ENCODE data around the gene KRT83.
"Not testable (repeated sequence)": the region's sequence is repeated elsewhere in the genome, so short reads cannot be mapped to it uniquely, and the experiment has no call there.

KRT83 gene

DNA sequence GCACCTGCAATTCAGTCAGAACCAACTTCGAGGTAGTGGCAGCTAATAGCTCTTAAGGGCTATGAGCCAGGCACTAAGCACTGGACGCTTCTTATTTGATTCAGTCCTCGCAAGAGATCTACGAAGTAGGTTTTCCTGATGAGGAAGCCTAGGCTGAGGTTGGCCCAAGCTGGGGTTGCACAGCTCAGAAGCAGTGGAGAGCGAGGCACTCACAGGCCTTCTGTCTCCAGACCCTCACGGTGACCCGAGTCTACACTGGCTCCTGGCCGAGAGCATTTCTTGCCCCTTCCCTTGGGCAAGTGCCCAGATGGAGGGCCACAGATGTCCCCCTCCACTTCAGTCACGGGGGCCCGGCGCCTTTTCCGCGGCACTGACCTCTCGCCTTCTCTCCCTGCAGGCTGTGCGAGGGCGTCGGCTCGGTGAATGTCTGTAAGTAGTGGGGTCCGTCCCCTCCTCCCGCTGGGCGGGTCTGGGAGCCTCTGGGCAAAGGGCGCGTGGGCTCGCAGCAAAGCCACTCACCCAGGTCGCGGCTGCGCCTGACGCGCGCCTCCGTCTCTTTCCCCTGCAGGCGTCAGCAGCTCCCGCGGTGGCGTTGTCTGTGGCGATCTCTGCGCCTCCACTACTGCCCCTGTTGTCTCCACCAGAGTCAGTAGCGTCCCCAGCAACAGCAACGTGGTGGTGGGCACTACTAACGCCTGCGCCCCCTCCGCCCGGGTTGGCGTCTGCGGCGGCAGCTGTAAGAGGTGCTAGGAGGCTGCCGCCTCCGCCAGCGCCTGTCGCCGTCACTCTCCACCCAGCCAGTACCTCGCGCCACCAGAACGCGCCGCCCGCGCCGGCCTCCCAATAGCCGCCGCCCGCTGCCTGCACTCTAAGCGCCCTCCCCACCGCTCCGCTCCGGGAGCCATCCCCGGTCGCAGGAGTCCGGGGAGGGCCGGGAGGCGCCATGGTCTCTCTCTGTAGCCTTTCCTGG lies 13.1 kb downstream of the KRT83 start:
- peak; percentile 68 for DNase-seq

DNA sequence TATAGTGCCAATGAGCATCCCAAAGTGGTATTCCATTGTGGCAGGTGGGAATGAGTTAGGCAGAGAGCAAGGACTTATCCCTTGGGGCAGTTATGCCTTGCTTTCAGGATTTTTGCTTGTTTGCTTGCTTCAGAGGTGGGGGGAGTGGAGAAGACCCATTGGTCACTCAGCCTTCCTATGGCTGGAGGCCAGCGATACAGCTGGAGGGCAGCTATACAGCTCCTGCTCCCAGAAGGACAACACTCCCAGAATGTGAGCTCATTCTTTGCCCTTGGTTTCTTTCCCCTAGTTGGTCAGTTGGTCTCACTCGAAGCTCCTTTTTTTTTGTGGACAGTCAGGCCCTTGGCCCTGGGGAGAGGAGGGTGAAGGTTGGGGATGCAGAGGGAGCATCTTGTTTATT lies 14.5 kb downstream of the KRT83 start:
- DNase-seq: no peak

- no peak for DNase-seq
Observed at GRCh38 chr12:52305921-52306705, 15.1 kb downstream of the KRT83 start.

GRCh38 chr12:52304941-52305411 lies 16.2 kb downstream of the KRT83 start:
- DNase-seq: not testable (repeated sequence)

DNA sequence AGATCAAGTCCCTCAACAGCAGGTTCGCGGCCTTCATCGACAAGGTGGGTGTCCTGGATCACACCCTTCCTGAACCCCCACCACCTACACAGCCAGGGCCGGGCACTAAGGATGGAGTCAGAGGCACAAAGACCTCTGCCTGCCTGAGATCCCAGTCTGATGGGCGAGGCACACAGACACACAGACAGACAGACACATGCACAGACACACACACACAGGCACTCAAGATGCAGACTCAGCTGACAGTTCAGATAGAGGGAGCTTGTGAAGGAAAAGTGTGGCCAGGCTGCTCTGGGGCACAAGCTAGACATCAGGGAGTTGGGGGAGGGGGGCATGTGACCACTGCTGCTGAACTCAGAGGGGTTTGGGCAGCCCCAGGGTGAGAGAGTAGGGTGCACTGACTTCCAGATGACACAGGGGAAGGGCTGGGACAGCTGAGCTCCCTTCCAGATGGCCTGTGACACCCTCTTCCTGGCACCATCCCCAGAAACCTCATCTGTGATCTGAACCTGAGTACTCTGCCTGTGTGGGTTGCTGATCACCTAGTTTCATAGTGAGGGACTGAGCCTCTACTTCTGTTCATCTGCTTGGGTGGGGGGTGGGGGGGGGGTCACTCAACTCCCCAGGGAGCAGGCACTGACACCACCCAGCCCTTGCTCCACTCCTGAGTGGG lies 18.8 kb downstream of the KRT83 start:
- DNase-seq: not testable (repeated sequence)

DNA sequence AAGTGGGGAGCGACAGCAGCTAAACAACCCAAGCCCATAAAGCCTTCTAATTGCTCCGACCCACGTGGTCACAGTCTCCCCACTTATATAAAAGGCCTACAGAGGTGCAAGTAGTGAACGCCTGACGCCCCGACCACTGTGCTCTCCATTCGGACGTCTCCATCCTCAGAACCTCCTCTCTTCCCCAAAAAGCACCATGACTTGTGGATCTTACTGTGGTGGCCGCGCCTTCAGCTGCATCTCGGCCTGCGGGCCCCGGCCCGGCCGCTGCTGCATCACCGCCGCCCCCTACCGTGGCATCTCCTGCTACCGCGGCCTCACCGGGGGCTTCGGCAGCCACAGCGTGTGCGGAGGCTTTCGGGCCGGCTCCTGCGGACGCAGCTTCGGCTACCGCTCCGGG lies 19.5 kb downstream of the KRT83 start:
- not testable (repeated sequence) for DNase-seq

DNA sequence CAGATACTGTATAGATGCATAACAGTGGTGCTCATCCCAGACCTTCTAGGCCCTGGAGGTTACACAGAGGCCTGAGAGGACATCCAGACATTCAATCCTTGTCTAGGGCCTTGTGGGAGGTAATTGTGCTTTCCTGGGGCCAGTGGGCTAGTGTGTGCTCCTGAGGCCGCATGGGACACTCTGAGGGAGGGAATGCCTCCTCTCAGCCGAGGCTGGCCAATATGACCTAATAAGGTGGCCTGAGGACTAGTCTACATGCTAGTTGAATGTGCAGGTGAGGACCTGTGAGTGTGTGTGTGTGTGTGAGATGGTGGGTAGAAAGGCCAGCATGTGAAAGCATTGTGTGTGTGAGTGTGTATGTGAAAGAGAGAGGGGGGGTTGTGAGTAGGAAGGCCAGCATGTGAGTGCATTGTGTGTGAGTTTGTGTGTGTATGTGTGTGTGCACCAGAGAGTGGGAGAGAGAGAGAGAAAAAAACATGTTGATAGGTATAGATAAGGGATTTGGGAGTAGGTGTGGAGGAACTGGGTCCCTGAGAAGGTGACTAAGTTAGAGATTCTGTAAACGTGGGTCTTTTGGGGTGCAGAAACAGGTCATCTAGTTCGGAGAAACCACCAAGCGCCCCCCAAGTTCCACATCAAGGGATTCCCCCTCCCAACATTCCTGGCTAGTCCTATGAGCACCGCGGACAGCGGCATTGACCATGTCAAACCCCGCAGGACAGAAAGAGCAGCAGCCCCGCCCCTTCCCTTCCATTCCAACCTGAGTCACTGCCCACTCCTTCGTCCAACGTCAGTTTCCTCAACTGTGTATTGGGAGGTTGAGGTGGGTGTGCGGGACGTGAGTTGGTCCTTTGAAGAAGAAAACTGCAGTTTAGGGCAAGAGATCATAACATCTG lies 20.2 kb downstream of the KRT83 start:
- no peak for DNase-seq

DNA sequence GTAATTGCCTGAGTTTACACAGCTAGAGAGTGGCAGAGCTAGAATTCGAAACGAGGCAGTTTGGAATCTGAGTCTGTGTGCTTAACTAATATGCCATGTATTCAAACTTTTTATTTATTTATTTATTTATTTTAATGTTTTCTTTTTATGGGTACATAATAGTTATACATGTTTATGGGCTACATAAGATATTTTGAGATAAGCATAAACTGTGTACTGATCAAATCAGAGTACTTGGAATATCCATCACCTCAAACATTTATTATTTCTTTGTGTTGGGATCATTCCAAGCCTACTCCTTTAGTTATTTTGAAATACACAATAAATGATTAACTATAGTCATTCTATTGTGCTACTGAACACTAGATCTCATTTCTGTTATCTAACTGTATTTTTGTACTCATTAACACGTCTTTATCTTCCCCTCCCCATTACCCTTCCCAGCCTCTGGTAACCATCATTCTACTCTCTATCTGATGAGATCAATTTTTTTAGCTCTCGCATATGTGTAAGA lies 22.5 kb downstream of the KRT83 start:
- DNase-seq: no peak

DNA sequence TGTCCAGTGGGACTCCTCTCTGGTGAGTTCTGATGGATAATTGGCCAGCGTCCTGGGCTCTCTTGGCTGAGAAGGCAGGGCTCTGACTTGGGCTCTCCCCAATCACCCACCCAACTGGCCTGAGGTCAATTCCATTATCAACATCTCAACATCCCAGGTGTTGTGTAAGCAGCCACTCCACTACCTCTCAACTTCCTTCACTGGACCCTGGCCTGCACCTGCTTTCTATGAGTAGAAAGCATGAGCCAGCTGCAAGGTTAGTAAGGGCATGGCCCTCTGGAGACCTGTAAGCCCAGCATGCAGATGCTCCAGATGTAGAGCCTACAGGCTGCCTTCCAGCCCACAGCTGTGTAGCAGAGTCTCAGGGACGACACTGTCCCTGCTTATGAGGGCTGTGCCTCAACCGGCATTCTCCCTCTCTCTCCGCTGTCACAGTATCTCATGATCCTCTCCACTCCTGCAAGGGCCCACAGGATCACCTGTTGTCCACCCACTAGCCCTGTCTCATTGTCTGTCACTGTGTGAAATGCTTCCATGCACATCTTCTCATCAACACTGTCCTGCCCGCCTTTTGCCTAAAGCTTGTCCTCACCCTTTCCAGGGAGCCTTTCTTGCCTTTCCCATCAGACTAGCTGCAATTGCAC lies 24.5 kb downstream of the KRT83 start:
- no peak for DNase-seq

GRCh38 chr12:52295663-52296062 lies 25.5 kb downstream of the KRT83 start:
- no peak for DNase-seq

DNA sequence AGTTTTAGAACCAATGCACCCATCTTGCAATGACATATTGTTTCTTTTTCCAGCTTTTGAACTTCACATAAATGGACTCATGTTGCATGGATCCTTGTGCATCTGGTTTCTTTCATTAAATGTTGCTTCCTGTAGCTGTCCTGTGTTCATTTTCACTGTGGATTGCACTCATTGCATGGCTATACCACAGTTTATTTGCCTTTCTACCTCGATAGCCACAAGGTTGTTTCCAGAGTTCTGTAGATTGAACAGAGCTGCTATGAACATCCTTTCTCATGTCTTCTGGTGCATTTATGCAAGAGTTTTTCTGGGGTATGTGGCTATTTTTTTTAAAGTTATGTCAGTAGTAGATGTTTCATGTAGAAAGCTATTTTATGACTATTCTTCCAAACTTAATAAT lies 26.4 kb downstream of the KRT83 start:
- no peak for DNase-seq

GRCh38 chr12:52293926-52294325 lies 27.3 kb downstream of the KRT83 start:
- DNase-seq: no peak

GRCh38 chr12:52291267-52291935 lies 29.8 kb downstream of the KRT83 start, which contains the start of gene KRT81:
Gene KRT81, minus strand, starts transcription at chr12:52291534. Its CDS starts 69 bp downstream, at chr12:52291465.
- DNase-seq: no peak

DNA sequence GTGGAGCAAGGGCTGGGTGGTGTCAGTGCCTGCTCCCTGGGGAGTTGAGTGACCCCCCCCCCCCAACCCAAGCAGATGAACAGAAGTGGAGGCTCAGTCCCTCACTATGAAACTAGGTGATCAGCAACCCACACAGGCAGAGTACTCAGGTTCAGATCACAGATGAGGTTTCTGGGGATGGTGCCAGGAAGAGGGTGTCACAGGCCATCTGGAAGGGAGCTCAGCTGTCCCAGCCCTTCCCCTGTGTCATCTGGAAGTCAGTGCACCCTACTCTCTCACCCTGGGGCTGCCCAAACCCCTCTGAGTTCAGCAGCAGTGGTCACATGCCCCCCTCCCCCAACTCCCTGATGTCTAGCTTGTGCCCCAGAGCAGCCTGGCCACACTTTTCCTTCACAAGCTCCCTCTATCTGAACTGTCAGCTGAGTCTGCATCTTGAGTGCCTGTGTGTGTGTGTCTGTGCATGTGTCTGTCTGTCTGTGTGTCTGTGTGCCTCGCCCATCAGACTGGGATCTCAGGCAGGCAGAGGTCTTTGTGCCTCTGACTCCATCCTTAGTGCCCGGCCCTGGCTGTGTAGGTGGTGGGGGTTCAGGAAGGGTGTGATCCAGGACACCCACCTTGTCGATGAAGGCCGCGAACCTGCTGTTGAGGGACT lies 30.6 kb downstream of the KRT83 start:
- not testable (repeated sequence) for DNase-seq

DNA sequence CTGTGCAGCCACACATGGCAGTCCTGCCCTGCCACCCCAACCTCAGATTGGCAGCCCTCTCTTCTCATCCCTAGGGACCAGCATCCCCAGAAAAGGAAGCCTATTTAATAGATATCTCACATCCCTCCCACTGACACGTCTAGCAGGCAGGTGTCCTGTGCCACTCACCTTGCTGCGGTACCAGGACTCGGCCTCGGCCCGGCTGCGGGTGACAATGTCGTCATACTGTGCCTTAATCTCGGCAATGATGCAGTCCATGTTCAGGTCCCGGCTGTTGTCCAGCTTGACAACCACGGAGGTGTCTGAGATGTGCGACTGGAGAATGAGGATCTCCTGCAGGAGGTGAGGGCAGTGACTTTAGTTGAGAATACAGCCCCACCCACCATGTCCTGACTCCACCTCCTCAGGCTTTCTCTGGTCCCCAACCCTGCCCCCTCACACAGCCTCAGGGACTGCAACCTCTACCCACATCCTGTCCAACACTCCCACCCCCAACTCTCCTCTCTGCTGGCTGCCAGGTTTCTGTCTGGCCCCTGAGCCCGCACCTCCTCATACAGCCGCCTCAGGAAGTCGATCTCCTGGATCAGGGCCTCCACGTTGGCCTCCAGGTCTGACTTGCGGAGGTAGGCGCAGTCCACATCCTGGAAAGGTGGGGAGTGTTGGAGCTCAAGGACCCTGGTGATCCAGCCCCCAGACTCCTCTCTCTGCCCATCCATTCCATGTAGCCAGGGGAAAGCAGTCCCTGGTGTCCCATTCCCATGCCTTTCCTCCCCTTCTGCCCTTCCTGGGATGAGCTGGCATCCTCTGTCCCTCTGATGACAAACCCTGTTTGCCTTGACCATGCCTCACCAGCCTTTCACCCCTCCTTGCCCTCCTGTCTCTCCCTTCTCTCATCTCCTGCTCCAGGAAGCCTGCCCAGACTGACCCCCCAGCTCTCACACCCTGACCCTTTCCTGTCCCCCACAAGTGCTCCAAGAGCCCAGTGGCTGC lies 33.1 kb downstream of the KRT83 start:
- DNase-seq: not testable (repeated sequence)

DNA sequence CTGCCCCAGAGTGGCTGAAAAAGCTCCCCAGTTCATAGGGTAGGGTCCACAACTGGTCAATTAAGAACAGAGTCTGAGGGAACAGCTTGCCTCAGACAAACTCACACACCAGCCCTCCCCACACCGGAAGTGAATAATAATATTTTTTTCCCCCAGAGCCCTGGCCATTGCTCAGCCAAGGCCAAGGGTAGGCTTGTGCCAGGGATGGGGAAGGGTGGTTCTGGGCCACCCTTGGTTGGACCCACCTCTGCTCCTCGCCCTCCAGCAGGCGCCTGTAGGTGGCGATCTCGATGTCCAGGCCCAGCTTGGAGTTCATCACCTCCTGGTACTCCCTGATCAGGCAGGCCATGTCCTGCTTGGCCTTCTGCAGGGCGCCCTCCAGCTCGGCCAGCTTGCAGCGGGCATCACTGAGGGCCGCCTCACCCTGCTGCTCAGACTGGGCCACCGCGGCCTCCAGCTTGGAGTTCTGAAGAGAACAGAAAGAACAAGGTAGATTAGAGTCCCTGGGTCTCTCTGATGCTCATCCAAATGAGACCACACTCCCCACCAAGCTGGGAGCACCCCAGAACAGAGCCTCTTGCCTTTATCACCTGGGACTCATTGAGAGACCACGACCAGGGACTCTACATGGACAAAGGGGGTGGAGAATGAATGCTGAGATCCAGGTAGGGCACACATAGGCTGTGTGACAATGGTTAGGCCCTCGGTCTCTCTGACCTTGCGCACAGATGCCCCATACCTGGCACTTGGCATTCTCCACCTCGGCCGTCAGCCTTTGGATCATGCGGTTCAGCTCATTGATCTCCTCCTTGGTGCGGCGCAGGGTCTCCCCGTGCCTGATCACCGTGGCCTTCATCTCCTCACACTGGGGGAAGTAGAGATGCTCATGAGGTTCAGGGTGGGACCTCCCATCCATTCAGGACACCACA lies 34.1 kb downstream of the KRT83 start:
- not testable (repeated sequence) for DNase-seq

GRCh38 chr12:52285851-52286530 lies 35.2 kb downstream of the KRT83 start:
- no peak for DNase-seq

All from NCI-H345 (cell line).